Cardiac muscle cell (in vitro differentiated cells and primary cell): Measurements from ENCODE around the gene PCDH15. TPM values are rescaled to one million over a fixed set of nuclear protein-coding genes. Genes with fewer than 3 reads are reported as not detected.

Experiments used
- DNase-seq, 2 donors: peaks; one replicate each; pipeline versions ENCODE4 v3.0.0 to v3.0.0-alpha.2; 2010 to 2017; ENCODE audit warnings: low read depth in 1 of 2, low spot score in 1 of 2
- H3K27ac ChIP-seq: fragments of 200-600 bp; sonication (generic); 2 replicates; pipeline ENCODE4 v1.5.1; 2016
- H3K27me3 ChIP-seq: fragments of 200-600 bp; sonication (generic); 2 replicates; pipeline ENCODE4 v1.6.0; 2016; ENCODE audit warnings: control low read depth
- H3K36me3 ChIP-seq: fragments of 200-600 bp; sonication (generic); 2 replicates; pipeline ENCODE4 v1.5.1; 2016; ENCODE audit warnings: control low read depth
- H3K4me1 ChIP-seq: fragments of 200-600 bp; sonication (generic); 2 replicates; pipeline ENCODE4 v1.8.1; 2017; ENCODE audit warnings: low read depth, mild to moderate bottlenecking, mixed run types
- H3K4me3 ChIP-seq: fragments of 200-600 bp; sonication (generic); 2 replicates; pipeline ENCODE4 v1.5.1; 2016; ENCODE audit warnings: mild to moderate bottlenecking
- H3K9me3 ChIP-seq: fragments of 200-600 bp; sonication (generic); 2 replicates; pipeline ENCODE4 v1.5.1; 2017; ENCODE audit warnings: low read depth, mild to moderate bottlenecking, control low read depth
- polyA plus RNA-seq: library from polyadenylated mRNA; unstranded; fragments of >200 nt; fragmentation: Nextera tagmentation; extraction: Ambion mirVana; gene quantifications from 2 replicates; pipeline ENCODE4 v1.2.1, GENCODE V29; 2016
- total RNA-seq: library from RNA; depleted of rRNA; stranded (reverse); fragments of >200 nt; gene quantifications from 2 replicates; pipeline ENCODE4 v1.2.3, GENCODE V29; 2016
- TF ChIP-seq, protein P1 (sequence below): IDR thresholded peaks from 2 replicates; pipeline ENCODE4 v1.5.1; 2012; ENCODE audit warnings: low read depth, mild to moderate bottlenecking, low read length

PCDH15 gene
- total and polyA plus RNA-seq, 2 experiments from 2014 or later: 0.30 TPM; not detected in 1

DNA sequence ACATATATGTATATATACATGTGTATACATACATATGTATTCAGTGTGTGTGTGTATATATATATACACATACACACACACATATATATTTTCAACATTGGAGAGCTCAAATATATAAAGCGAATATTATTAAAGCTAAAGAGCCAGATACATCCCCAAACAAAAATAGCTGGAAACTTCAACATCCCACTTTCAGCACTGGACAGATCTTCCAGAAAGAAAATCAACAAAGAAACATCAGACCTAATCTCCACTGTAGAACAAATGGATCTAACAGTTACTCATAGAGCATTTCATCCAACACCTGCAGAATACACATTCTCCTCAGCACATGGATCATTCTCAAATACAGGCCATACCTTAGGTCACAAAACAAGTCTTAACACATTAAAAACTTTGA is 799.0 kb downstream of the PCDH15 start:
- Histone ChIP-seq H3K9me3 (no peaks in the 10 kb centered on the region), H3K4me1 (no peaks in the 10 kb centered on the region), H3K36me3 (no peaks in the 10 kb centered on the region), H3K27me3 (no peaks in the 10 kb centered on the region), H3K4me3 (no peak overlapping the region), H3K27ac (no peak overlapping the region)
- no peak for DNase-seq
- TF ChIP-seq, protein P1, sequence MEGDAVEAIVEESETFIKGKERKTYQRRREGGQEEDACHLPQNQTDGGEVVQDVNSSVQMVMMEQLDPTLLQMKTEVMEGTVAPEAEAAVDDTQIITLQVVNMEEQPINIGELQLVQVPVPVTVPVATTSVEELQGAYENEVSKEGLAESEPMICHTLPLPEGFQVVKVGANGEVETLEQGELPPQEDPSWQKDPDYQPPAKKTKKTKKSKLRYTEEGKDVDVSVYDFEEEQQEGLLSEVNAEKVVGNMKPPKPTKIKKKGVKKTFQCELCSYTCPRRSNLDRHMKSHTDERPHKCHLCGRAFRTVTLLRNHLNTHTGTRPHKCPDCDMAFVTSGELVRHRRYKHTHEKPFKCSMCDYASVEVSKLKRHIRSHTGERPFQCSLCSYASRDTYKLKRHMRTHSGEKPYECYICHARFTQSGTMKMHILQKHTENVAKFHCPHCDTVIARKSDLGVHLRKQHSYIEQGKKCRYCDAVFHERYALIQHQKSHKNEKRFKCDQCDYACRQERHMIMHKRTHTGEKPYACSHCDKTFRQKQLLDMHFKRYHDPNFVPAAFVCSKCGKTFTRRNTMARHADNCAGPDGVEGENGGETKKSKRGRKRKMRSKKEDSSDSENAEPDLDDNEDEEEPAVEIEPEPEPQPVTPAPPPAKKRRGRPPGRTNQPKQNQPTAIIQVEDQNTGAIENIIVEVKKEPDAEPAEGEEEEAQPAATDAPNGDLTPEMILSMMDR: no peak

DNA sequence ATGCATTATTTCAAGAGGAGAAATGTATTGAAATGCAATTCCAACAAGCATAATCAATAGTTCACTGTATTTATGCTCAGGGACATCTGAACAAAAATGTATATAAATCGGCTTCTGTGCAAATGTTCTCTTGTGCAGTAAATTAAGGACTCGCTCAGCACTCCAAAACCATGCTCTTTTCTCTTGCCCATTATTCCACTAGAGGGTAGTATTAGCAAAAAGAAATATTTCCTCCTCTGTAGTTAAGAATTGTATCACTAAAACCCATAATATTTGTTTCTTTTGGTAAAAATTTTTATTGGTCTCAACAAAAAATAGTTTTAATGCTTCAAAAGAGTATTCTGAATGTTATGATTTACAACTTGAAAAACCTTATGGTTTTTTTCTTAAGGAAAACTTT is 803.1 kb downstream of the PCDH15 start:
- Histone ChIP-seq H3K27ac (no peak overlapping the region), H3K27me3 (no peaks in the 10 kb centered on the region), H3K4me1 (no peaks in the 10 kb centered on the region), H3K4me3 (no peak overlapping the region), H3K36me3 (no peaks in the 10 kb centered on the region), H3K9me3 (no peaks in the 10 kb centered on the region)
- DNase-seq: peak in 1 of 2 donors; percentile 21
- TF ChIP-seq, protein P1: no peak

DNA sequence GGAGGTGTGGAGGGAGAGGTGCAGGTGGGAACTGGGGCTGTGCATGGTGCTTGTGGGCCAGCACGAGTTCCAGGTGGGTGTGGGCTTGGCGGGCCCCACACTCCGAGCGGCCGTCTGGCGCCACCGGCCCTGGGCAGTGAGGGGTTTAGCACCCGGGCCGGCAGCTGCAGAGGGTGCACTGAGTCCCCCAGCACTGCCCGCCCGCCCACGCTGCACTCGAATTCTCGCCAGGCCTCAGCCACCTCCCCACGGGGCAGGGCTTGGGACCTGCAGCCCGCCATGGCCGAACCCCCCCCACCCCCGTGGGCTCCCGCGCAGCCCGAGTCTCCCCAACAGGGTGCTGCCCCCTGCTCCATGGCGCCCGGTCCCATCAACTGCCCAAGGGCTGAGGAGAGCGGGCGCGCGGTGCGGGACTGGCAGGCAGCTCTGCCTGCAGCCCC is 810.2 kb downstream of the PCDH15 start:
- TF ChIP-seq, protein P1: no peak
- H3K27ac ChIP-seq: no peak overlapping the region
- no peak overlapping the region for H3K4me3 ChIP-seq
- H3K27me3 ChIP-seq: no peaks in the 10 kb centered on the region
- no peak for DNase-seq
- no peaks in the 10 kb centered on the region for H3K36me3 ChIP-seq
- no peaks in the 10 kb centered on the region for H3K4me1 ChIP-seq
- H3K9me3 ChIP-seq: no peaks in the 10 kb centered on the region

DNA sequence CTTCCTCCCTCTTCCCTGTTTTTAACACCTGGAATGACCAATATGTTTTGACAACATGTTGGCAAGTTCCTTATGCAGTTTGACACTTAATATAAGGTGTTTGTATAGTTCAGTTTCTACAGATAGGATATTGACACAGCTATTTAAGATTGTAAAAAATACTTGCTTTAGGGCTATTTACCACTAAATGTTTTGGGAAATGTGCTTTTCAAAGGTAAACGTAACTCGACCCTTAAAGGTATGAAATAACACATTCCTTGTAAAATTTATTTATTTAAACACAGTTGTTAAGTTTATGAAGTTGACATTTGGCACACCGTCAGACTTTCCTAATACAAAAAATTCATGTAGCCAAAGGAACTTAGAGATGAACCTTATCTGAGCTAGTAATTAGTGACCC is 817.6 kb downstream of the PCDH15 start:
- Histone ChIP-seq H3K4me3 (no peak overlapping the region), H3K36me3 (no peaks in the 10 kb centered on the region), H3K27me3 (no peaks in the 10 kb centered on the region), H3K27ac (no peak overlapping the region), H3K4me1 (no peaks in the 10 kb centered on the region), H3K9me3 (no peaks in the 10 kb centered on the region)
- TF ChIP-seq, protein P1: no peak
- DNase-seq: no peak

DNA sequence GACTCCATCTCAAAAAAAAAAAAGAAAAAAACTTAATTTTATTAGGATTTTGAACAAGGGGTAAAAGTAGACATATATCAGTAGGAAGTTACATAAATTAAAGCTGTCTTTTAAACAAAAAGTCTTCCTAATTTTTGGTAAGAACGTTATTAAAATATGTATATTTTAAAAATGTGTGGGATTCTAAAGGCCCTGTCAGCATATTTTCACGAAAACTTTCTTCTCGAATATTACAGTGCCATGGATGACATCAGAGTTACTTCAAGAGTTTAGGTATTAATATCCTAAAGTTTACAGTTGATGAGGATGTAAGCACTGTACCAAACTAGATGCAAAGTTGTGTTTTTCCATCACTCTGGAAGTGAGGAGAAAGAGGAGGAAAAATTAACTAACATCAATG is 820.8 kb downstream of the PCDH15 start:
- Histone ChIP-seq H3K36me3 (no peaks in the 10 kb centered on the region), H3K27ac (no peak overlapping the region), H3K4me1 (no peaks in the 10 kb centered on the region), H3K4me3 (no peak overlapping the region), H3K27me3 (no peaks in the 10 kb centered on the region), H3K9me3 (no peaks in the 10 kb centered on the region)
- TF ChIP-seq, protein P1: no peak
- DNase-seq: no peak

DNA sequence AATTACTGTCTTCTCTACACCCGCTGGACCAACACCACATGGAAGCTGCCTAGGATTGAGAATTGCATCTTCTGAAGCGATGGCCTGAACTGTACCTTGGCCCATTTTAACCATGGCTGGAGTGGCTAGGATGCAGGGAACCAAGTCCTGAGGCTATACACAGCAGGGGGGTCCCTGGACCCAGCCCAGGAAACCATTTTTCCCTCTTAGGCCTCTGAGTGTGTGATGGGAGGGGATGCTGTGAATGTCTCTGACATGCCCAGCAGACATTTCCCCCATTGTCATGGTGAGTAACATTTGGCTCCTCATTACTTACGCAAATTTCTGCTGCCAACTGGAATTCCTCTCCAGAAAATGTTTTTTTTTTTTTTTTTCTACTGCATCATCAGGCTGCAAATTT is 822.7 kb downstream of the PCDH15 start:
- no peak for DNase-seq
- no peaks in the 10 kb centered on the region for H3K4me1 ChIP-seq

More for the DNA sequence above, 822.7 kb downstream of the PCDH15 start:
- no peaks in the 10 kb centered on the region for H3K36me3 ChIP-seq
- H3K27ac ChIP-seq: no peak overlapping the region
- H3K27me3 ChIP-seq: no peaks in the 10 kb centered on the region
- TF ChIP-seq, protein P1: no peak
- no peaks in the 10 kb centered on the region for H3K9me3 ChIP-seq
- H3K4me3 ChIP-seq: no peak overlapping the region
